ENCODE measurements around the gene FOS. TPM values are rescaled to one million over a fixed set of nuclear protein-coding genes. Genes with fewer than 3 reads are reported as not detected.

Gene FOS
- total RNA-seq, 1 experiment from 2014 or later = 149 TPM

DNA sequence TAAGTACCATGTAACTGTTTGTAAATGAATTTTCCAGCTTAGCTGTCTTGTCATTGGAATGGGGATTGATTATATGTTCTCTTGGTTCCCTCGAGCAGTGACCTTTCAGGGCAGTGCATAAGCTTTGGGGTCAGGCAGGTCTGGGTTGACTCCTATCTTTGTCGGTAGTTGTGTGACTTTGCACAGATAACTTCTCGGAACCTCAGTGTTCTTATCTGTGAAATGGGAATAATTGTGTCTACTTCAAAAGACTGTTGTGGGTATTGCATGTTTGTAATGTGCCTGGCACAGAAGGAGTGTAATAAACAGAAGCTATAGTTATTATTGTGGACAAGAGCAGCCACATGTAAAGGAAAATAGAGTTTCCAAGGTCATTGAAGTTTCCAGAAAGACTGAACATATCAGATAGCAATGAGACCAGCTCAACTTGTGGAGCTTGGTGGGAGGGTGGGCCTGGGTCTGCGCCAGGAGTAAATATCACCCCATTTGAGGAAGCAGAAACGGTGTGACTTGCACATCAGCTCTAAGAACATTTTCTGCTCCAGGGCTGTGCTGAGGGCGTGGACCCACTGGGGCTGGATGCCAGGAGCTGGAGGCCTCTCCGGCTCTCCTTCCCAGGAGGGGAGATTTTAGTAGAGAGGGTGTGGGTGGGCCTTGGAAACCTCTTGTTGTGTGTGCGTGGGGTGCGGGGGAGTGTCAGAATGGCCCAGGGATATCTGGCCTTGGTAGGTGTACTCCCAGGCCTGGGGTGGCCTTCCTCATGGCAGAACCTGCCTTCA lies 19.7 kb downstream of the FOS start:
- CTCF ChIA-PET = interaction anchor here (1.2 kb wide), 1 partner anchor 156 kb away, joined by 5 read pairs; no protein-coding TSS in a partner anchor
- Mint-ChIP-seq H3K27me3 (ENCODE audit: unreplicated experiment) (no peaks in the 10 kb centered on the region), H3K4me3 (ENCODE audit: low read depth, unreplicated experiment) (no peak overlapping the region), H3K36me3 (ENCODE audit: insufficient read depth, unreplicated experiment) (peaks cover 28% of the 10 kb centered on the region), H3K27ac (ENCODE audit: unreplicated experiment) (no peak overlapping the region), H3K4me1 (ENCODE audit: low read depth, unreplicated experiment) (peaks cover 32% of the 10 kb centered on the region), H3K9me3 (ENCODE audit: low read depth, unreplicated experiment) (no peaks in the 10 kb centered on the region)
- no peak for DNase-seq
- BruUV-seq (replicated peaks) = no TSS peak
- intact Hi-C loops (cut with micrococcal nuclease; ENCODE audit: unreplicated experiment) = loop anchor here (5.0 kb wide), 1 partner anchor 66 kb away; no protein-coding TSS in a partner anchor
- TF ChIP-seq, protein P1, sequence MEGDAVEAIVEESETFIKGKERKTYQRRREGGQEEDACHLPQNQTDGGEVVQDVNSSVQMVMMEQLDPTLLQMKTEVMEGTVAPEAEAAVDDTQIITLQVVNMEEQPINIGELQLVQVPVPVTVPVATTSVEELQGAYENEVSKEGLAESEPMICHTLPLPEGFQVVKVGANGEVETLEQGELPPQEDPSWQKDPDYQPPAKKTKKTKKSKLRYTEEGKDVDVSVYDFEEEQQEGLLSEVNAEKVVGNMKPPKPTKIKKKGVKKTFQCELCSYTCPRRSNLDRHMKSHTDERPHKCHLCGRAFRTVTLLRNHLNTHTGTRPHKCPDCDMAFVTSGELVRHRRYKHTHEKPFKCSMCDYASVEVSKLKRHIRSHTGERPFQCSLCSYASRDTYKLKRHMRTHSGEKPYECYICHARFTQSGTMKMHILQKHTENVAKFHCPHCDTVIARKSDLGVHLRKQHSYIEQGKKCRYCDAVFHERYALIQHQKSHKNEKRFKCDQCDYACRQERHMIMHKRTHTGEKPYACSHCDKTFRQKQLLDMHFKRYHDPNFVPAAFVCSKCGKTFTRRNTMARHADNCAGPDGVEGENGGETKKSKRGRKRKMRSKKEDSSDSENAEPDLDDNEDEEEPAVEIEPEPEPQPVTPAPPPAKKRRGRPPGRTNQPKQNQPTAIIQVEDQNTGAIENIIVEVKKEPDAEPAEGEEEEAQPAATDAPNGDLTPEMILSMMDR (IDR thresholded peaks at IDR 0.05; ENCODE audit: unreplicated experiment) = no peak

GRCh38 chr14:75299059-75299458 lies 20.4 kb downstream of the FOS start:
- TF ChIP-seq, protein P1 (IDR thresholded peaks at IDR 0.05; ENCODE audit: unreplicated experiment) = no peak
- Mint-ChIP-seq H3K4me1 (ENCODE audit: low read depth, unreplicated experiment) (peaks cover 30% of the 10 kb centered on the region), H3K27me3 (ENCODE audit: unreplicated experiment) (no peaks in the 10 kb centered on the region), H3K36me3 (ENCODE audit: insufficient read depth, unreplicated experiment) (peaks cover 21% of the 10 kb centered on the region), H3K4me3 (ENCODE audit: low read depth, unreplicated experiment) (no peak overlapping the region), H3K27ac (ENCODE audit: unreplicated experiment) (no peak overlapping the region), H3K9me3 (ENCODE audit: low read depth, unreplicated experiment) (no peaks in the 10 kb centered on the region)
- intact Hi-C loops (cut with micrococcal nuclease; ENCODE audit: unreplicated experiment) = loop anchor here (5.0 kb wide), 1 partner anchor 67 kb away; no protein-coding TSS in a partner anchor
- no TSS peak for BruUV-seq (replicated peaks)
- CTCF ChIA-PET = interaction anchor here (0.5 to 1.2 kb wide), 2 partner anchors 157 to 420 kb away, joined by 5 to 8 read pairs; no protein-coding TSS in a partner anchor
- peak; percentile 42 for DNase-seq

GRCh38 chr14:75299576-75299975 lies 20.9 kb downstream of the FOS start:
- peaks cover 16% of the 10 kb centered on the region for H3K36me3 Mint-ChIP-seq (ENCODE audit: insufficient read depth, unreplicated experiment)
- no TSS peak for BruUV-seq (replicated peaks)
- no peak overlapping the region for H3K4me3 Mint-ChIP-seq (ENCODE audit: low read depth, unreplicated experiment)

GRCh38 chr14:75301666-75302325 lies 23.2 kb downstream of the FOS start:
- no TSS peak for BruUV-seq (replicated peaks)
- no peak overlapping the region for H3K27ac Mint-ChIP-seq (ENCODE audit: unreplicated experiment)
- no peak overlapping the region for H3K4me3 Mint-ChIP-seq (ENCODE audit: low read depth, unreplicated experiment)
- DNase-seq = peak; percentile 14
- intact Hi-C loops (cut with micrococcal nuclease; ENCODE audit: unreplicated experiment) = no loop called here
- peaks cover 21% of the 10 kb centered on the region for H3K4me1 Mint-ChIP-seq (ENCODE audit: low read depth, unreplicated experiment)
- peaks cover 5% of the 10 kb centered on the region for H3K36me3 Mint-ChIP-seq (ENCODE audit: insufficient read depth, unreplicated experiment)
- CTCF ChIA-PET = interaction anchor here (0.7 to 1.0 kb wide), 4 partner anchors 9 to 118 kb away, joined by 3 to 7 read pairs (median 4); no protein-coding TSS in a partner anchor
- H3K27me3 Mint-ChIP-seq (ENCODE audit: unreplicated experiment) = no peaks in the 10 kb centered on the region
- no peaks in the 10 kb centered on the region for H3K9me3 Mint-ChIP-seq (ENCODE audit: low read depth, unreplicated experiment)
- TF ChIP-seq, protein P1 (IDR thresholded peaks at IDR 0.05; ENCODE audit: unreplicated experiment) = no peak

More at GRCh38 chr14:75299576-75299975, 20.9 kb downstream of the FOS start:
- no peak overlapping the region for H3K27ac Mint-ChIP-seq (ENCODE audit: unreplicated experiment)
- TF ChIP-seq, protein P1 (IDR thresholded peaks at IDR 0.05; ENCODE audit: unreplicated experiment) = no peak
- intact Hi-C loops (cut with micrococcal nuclease; ENCODE audit: unreplicated experiment) = loop anchor here (5.0 kb wide), 1 partner anchor 67 kb away; no protein-coding TSS in a partner anchor
- DNase-seq = no peak
- CTCF ChIA-PET = interaction anchor here (0.5 to 1.2 kb wide), 2 partner anchors 158 to 420 kb away, joined by 5 to 8 read pairs; no protein-coding TSS in a partner anchor
- no peaks in the 10 kb centered on the region for H3K9me3 Mint-ChIP-seq (ENCODE audit: low read depth, unreplicated experiment)
- no peaks in the 10 kb centered on the region for H3K27me3 Mint-ChIP-seq (ENCODE audit: unreplicated experiment)
- peaks cover 30% of the 10 kb centered on the region for H3K4me1 Mint-ChIP-seq (ENCODE audit: low read depth, unreplicated experiment)

Measured in Calu3 (cell line).